ENCODE results near the gene EGR4. TPM values are rescaled to one million over a fixed set of nuclear protein-coding genes. Genes with fewer than 3 reads are reported as not detected.

EGR4 gene
- total RNA-seq, 1 experiment from 2014 or later, result not detected

- Histone ChIP-seq H3K4me3 (ENCODE audit: low read depth, low read length) (peak overlapping the region; percentile 84; the same call in 1 of the 2 replicates), H3K27me3 (replicated peaks; ENCODE audit: control insufficient read depth, insufficient read depth, low read length) (no peaks in the 10 kb centered on the region), H3K36me3 (ENCODE audit: control insufficient read depth, insufficient read depth, low read length) (no peaks in the 10 kb centered on the region), H3K4me1 (peaks cover 5% of the 10 kb centered on the region; the same call in 1 of the 2 replicates), H3K9me3 (no peaks in the 10 kb centered on the region)
- Mint-ChIP-seq H3K27ac (ENCODE audit: unreplicated experiment) (no peak overlapping the region), H3K4me3 (ENCODE audit: unreplicated experiment) (peak overlapping the region; percentile 65), H3K27me3 (ENCODE audit: insufficient read depth, unreplicated experiment) (peaks cover 2% of the 10 kb centered on the region), H3K36me3 (ENCODE audit: insufficient read depth, unreplicated experiment) (no peaks in the 10 kb centered on the region), H3K9me3 (ENCODE audit: unreplicated experiment) (no peaks in the 10 kb centered on the region), H3K4me1 (ENCODE audit: low read depth, unreplicated experiment) (no peaks in the 10 kb centered on the region)
- intact Hi-C loops (cut with micrococcal nuclease; ENCODE audit: unreplicated experiment), result no loop called here
- ChIA-PET POLR2A (no interaction called here), CTCF (no interaction called here)
- no peak for DNase-seq
- no TSS peak for BruUV-seq (replicated peaks)
- no peak for TF ChIP-seq CTCF (IDR thresholded peaks at IDR 0.05; ENCODE audit: insufficient read depth in 1 of 2, low read depth in 1 of 2, low read length in 1 of 2, severe bottlenecking in 1 of 2, unreplicated experiment in 1 of 2)
Observed at GRCh38 chr2:73285159-73285739, 8.1 kb downstream of the EGR4 start.

- no peaks in the 10 kb centered on the region for H3K36me3 Mint-ChIP-seq (ENCODE audit: insufficient read depth, unreplicated experiment)
- Histone ChIP-seq H3K9me3 (no peaks in the 10 kb centered on the region), H3K4me3 (ENCODE audit: low read depth, low read length) (peak within 1 kb of the TSS; percentile 84), H3K36me3 (ENCODE audit: control insufficient read depth, insufficient read depth, low read length) (no peaks in the 10 kb centered on the region), H3K4me1 (peaks cover 5% of the 10 kb centered on the region; the same call in 1 of the 2 replicates), H3K27me3 (replicated peaks; ENCODE audit: control insufficient read depth, insufficient read depth, low read length) (no peaks in the 10 kb centered on the region)
- peaks cover 2% of the 10 kb centered on the region for H3K27me3 Mint-ChIP-seq (ENCODE audit: insufficient read depth, unreplicated experiment)
- no peak within 1 kb of the TSS for H3K27ac Mint-ChIP-seq (ENCODE audit: unreplicated experiment)
- no peaks in the 10 kb centered on the region for H3K9me3 Mint-ChIP-seq (ENCODE audit: unreplicated experiment)
- peak within 1 kb of the TSS; percentile 65 for H3K4me3 Mint-ChIP-seq (ENCODE audit: unreplicated experiment)
- ChIA-PET POLR2A (interaction anchor here (0.6 kb wide), 1 partner anchor 16 kb away, joined by 3 read pairs; no protein-coding TSS in a partner anchor), CTCF (interaction anchor here (0.8 kb wide), 1 partner anchor 9 kb away, joined by 3 read pairs; the partner anchor contains the start of gene EGR4)
- peak; percentile 58 to 59 for DNase-seq
- no TSS peak for BruUV-seq (replicated peaks)
- no peaks in the 10 kb centered on the region for H3K4me1 Mint-ChIP-seq (ENCODE audit: low read depth, unreplicated experiment)
- intact Hi-C loops (cut with micrococcal nuclease; ENCODE audit: unreplicated experiment), result loop anchor here (1.0 kb wide), 1 partner anchor 15 kb away; no protein-coding TSS in a partner anchor
- TF ChIP-seq CTCF (IDR thresholded peaks at IDR 0.05; ENCODE audit: insufficient read depth in 1 of 2, low read depth in 1 of 2, low read length in 1 of 2, severe bottlenecking in 1 of 2, unreplicated experiment in 1 of 2), result no peak
Observed at GRCh38 chr2:73284296-73285158, 8.8 kb downstream of the EGR4 start, which contains the start of gene FBXO41. TSS of gene FBXO41 (minus strand) at chr2:73284478. CDS start at chr2:73269630, 14,848 bp downstream.

- H3K4me1 ChIP-seq, result peaks cover 5% of the 10 kb centered on the region; the same call in 1 of the 2 replicates
- no TSS peak for BruUV-seq (replicated peaks)
Observed at GRCh38 chr2:73283545-73284295, 9.6 kb downstream of the EGR4 start.

More at GRCh38 chr2:73283545-73284295, 9.6 kb downstream of the EGR4 start:
- ChIA-PET POLR2A (no interaction called here), CTCF (interaction anchor here (0.8 to 1.0 kb wide), 2 partner anchors 10 to 15 kb away, joined by 3 to 5 read pairs; partner anchors contain the start of gene EGR4)
- Histone ChIP-seq H3K36me3 (ENCODE audit: control insufficient read depth, insufficient read depth, low read length) (no peaks in the 10 kb centered on the region), H3K4me3 (ENCODE audit: low read depth, low read length) (peak overlapping the region; percentile 84), H3K9me3 (no peaks in the 10 kb centered on the region), H3K27me3 (replicated peaks; ENCODE audit: control insufficient read depth, insufficient read depth, low read length) (no peaks in the 10 kb centered on the region)
- Mint-ChIP-seq H3K36me3 (ENCODE audit: insufficient read depth, unreplicated experiment) (no peaks in the 10 kb centered on the region), H3K27me3 (ENCODE audit: insufficient read depth, unreplicated experiment) (peaks cover 2% of the 10 kb centered on the region), H3K9me3 (ENCODE audit: unreplicated experiment) (no peaks in the 10 kb centered on the region), H3K4me3 (ENCODE audit: unreplicated experiment) (peak overlapping the region; percentile 65), H3K4me1 (ENCODE audit: low read depth, unreplicated experiment) (no peaks in the 10 kb centered on the region), H3K27ac (ENCODE audit: unreplicated experiment) (no peak overlapping the region)
- DNase-seq, result peak in 1 of 2 experiments; percentile 34
- intact Hi-C loops (cut with micrococcal nuclease; ENCODE audit: unreplicated experiment), result loop anchor here (1.0 kb wide), 1 partner anchor 14 kb away; no protein-coding TSS in a partner anchor
- TF ChIP-seq CTCF (IDR thresholded peaks at IDR 0.05; ENCODE audit: insufficient read depth in 1 of 2, low read depth in 1 of 2, low read length in 1 of 2, severe bottlenecking in 1 of 2, unreplicated experiment in 1 of 2), result no peak
